DND-41 (cell line): ENCODE data around the gene NUBP2.

Experiments
- EZH2 ChIP-seq: IDR thresholded peaks from 3 replicates; pipeline ENCODE4 v1.6.1; 2012; ENCODE audit warnings: borderline replicate concordance, low read depth, mild to moderate bottlenecking, moderate library complexity, low read length, inconsistent platforms; ENCODE audit not compliant: severe bottlenecking
- TF ChIP-seq, protein P1 (sequence below): IDR thresholded peaks from 2 replicates; pipeline ENCODE4 v1.5.1; 2012; ENCODE audit warnings: borderline replicate concordance, low read length, moderate library complexity, mild to moderate bottlenecking; ENCODE audit not compliant: poor library complexity, severe bottlenecking; ENCODE audit errors: extremely low read depth

DNA sequence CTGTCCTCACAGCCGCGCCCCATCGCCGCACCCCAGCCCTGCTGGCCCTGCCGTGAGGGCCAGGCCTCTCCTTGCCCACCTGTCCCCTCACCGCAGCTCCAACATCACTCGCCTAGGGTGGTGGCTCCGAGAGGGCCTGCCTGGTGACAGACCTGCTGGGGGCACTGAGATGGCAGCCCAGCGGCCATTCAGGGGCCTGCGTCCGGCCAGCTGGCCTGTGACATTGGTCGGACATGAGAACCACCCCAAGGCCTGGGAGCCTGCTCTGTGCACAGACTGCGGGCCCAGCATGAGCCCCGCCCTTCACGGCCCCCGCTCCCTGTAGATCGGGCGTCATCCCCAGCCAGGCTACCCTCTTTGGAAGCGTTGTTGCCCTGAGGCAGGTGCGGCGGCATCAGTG lies 23.2 kb upstream of the NUBP2 start:
- TF ChIP-seq, protein P1, sequence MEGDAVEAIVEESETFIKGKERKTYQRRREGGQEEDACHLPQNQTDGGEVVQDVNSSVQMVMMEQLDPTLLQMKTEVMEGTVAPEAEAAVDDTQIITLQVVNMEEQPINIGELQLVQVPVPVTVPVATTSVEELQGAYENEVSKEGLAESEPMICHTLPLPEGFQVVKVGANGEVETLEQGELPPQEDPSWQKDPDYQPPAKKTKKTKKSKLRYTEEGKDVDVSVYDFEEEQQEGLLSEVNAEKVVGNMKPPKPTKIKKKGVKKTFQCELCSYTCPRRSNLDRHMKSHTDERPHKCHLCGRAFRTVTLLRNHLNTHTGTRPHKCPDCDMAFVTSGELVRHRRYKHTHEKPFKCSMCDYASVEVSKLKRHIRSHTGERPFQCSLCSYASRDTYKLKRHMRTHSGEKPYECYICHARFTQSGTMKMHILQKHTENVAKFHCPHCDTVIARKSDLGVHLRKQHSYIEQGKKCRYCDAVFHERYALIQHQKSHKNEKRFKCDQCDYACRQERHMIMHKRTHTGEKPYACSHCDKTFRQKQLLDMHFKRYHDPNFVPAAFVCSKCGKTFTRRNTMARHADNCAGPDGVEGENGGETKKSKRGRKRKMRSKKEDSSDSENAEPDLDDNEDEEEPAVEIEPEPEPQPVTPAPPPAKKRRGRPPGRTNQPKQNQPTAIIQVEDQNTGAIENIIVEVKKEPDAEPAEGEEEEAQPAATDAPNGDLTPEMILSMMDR = no peak
- TF ChIP-seq EZH2 = no peak
